ENCODE measurements around the gene THRAP3. TPM values are rescaled to one million over a fixed set of nuclear protein-coding genes. Genes with fewer than 3 reads are reported as not detected.

Gene THRAP3
- total and polyA plus RNA-seq, 2 experiments from 2014 or later: 127 to 161 TPM

DNA sequence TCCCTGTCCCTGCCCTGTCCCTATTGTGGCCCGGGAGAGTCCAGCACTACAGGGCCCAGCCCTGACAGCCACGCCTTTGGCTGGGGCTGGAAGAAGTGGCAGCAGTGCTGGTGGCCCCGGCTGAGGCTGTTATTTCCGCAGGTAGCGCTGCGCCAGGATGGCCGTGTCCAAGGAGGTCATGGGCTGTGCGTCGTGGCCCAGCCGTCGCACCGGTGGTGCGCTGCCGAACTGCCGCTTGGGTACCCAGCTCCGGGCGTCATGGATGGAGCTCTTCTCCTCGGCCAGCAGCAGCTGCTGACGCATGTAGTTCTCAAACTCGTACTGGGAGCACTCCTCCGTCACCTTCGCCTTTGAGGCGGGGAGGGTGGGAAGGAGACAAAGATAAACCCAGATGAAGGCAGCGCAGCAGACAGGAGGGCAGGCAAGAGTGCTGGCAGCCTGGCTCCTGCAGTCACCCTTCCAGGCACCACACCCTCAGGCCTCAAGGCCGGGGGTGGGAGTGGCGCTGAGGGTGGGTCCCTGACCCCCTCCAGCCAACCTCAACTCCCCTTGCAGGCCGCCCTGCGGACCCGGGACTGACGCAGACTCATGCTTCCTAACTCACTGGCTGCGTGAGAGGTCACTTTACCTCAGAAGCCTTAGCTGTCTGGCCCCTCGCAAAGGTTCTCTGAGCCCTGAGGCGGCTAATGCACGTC is 117.5 kb downstream of the THRAP3 start:
- Histone ChIP-seq H2AFZ (no peak overlapping the region), H3F3A (replicated peaks; ENCODE audit: low read depth) (0 out of 2 replicates have a peak, but pooled peaks cover 4% of the 10 kb centered on the region), H3K36me3 (ENCODE audit: insufficient read depth) (0 out of 2 replicates have a peak, but pooled peaks cover 6% of the 10 kb centered on the region), H3K27ac (ENCODE audit: low read depth) (no peak overlapping the region), H3K4me1 (ENCODE audit: insufficient read depth) (no peaks in the 10 kb centered on the region), H3K9me2 (ENCODE audit: insufficient read depth) (no peaks in the 10 kb centered on the region), H3K4me3 (no peak overlapping the region), H3K4me2 (no peak overlapping the region), H4K20me1 (replicated peaks; ENCODE audit: insufficient read depth) (no peaks in the 10 kb centered on the region), H3K27me3 (ENCODE audit: insufficient read depth) (no peaks in the 10 kb centered on the region), H3K79me2 (replicated peaks; ENCODE audit: insufficient read depth) (no peaks in the 10 kb centered on the region)
- Mint-ChIP-seq H3K4me3 (no peak overlapping the region), H3K9me3 (no peaks in the 10 kb centered on the region), H3K4me1 (peaks cover 3% of the 10 kb centered on the region; the same call in 1 of the 3 replicates), H3K36me3 (ENCODE audit: low read depth) (peaks cover 23% of the 10 kb centered on the region), H3K27me3 (ENCODE audit: insufficient read depth, low read depth, poor library complexity) (peaks cover 9% of the 10 kb centered on the region), H3K27ac (no peak overlapping the region)
- TF ChIP-seq, protein P1, sequence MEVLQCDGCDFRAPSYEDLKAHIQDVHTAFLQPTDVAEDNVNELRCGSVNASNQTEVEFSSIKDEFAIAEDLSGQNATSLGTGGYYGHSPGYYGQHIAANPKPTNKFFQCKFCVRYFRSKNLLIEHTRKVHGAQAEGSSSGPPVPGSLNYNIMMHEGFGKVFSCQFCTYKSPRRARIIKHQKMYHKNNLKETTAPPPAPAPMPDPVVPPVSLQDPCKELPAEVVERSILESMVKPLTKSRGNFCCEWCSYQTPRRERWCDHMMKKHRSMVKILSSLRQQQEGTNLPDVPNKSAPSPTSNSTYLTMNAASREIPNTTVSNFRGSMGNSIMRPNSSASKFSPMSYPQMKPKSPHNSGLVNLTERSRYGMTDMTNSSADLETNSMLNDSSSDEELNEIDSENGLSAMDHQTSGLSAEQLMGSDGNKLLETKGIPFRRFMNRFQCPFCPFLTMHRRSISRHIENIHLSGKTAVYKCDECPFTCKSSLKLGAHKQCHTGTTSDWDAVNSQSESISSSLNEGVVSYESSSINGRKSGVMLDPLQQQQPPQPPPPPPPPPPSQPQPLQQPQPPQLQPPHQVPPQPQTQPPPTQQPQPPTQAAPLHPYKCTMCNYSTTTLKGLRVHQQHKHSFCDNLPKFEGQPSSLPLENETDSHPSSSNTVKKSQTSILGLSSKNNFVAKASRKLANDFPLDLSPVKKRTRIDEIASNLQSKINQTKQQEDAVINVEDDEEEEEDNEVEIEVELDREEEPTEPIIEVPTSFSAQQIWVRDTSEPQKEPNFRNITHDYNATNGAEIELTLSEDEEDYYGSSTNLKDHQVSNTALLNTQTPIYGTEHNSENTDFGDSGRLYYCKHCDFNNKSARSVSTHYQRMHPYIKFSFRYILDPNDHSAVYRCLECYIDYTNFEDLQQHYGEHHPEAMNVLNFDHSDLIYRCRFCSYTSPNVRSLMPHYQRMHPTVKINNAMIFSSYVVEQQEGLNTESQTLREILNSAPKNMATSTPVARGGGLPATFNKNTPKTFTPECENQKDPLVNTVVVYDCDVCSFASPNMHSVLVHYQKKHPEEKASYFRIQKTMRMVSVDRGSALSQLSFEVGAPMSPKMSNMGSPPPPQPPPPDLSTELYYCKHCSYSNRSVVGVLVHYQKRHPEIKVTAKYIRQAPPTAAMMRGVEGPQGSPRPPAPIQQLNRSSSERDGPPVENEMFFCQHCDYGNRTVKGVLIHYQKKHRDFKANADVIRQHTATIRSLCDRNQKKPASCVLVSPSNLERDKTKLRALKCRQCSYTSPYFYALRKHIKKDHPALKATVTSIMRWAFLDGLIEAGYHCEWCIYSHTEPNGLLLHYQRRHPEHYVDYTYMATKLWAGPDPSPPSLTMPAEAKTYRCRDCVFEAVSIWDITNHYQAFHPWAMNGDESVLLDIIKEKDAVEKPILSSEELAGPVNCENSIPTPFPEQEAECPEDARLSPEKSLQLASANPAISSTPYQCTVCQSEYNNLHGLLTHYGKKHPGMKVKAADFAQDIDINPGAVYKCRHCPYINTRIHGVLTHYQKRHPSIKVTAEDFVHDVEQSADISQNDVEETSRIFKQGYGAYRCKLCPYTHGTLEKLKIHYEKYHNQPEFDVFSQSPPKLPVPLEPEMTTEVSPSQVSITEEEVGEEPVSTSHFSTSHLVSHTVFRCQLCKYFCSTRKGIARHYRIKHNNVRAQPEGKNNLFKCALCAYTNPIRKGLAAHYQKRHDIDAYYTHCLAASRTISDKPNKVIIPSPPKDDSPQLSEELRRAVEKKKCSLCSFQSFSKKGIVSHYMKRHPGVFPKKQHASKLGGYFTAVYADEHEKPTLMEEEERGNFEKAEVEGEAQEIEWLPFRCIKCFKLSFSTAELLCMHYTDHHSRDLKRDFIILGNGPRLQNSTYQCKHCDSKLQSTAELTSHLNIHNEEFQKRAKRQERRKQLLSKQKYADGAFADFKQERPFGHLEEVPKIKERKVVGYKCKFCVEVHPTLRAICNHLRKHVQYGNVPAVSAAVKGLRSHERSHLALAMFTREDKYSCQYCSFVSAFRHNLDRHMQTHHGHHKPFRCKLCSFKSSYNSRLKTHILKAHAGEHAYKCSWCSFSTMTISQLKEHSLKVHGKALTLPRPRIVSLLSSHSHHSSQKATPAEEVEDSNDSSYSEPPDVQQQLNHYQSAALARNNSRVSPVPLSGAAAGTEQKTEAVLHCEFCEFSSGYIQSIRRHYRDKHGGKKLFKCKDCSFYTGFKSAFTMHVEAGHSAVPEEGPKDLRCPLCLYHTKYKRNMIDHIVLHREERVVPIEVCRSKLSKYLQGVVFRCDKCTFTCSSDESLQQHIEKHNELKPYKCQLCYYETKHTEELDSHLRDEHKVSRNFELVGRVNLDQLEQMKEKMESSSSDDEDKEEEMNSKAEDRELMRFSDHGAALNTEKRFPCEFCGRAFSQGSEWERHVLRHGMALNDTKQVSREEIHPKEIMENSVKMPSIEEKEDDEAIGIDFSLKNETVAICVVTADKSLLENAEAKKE (CRISPR knock-in tag; IDR thresholded peaks at IDR 0.05): no peak
- TF ChIP-seq, protein P2, sequence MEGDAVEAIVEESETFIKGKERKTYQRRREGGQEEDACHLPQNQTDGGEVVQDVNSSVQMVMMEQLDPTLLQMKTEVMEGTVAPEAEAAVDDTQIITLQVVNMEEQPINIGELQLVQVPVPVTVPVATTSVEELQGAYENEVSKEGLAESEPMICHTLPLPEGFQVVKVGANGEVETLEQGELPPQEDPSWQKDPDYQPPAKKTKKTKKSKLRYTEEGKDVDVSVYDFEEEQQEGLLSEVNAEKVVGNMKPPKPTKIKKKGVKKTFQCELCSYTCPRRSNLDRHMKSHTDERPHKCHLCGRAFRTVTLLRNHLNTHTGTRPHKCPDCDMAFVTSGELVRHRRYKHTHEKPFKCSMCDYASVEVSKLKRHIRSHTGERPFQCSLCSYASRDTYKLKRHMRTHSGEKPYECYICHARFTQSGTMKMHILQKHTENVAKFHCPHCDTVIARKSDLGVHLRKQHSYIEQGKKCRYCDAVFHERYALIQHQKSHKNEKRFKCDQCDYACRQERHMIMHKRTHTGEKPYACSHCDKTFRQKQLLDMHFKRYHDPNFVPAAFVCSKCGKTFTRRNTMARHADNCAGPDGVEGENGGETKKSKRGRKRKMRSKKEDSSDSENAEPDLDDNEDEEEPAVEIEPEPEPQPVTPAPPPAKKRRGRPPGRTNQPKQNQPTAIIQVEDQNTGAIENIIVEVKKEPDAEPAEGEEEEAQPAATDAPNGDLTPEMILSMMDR (conservative IDR thresholded peaks at IDR 0.05; ENCODE audit: low read depth in 2 of 2): no peak
- TF ChIP-seq EZH2 (IDR thresholded peaks at IDR 0.05; ENCODE audit: low read depth, unreplicated experiment) (no peak), NANOG (IDR thresholded peaks at IDR 0.05; ENCODE audit: borderline replicate concordance) (no peak), EZH2phosphoT487 (IDR thresholded peaks at IDR 0.05; ENCODE audit: unreplicated experiment) (no peak), ZNF331 (CRISPR knock-in tag; IDR thresholded peaks at IDR 0.05; ENCODE audit: low read depth) (no peak), STAT1 (IDR thresholded peaks at IDR 0.05; ENCODE audit: unreplicated experiment) (no peak), ZNF114 (CRISPR knock-in tag; IDR thresholded peaks at IDR 0.05) (no peak), POLR2AphosphoS5 (IDR thresholded peaks at IDR 0.05; ENCODE audit: low read depth) (no peak), JUNB (IDR thresholded peaks at IDR 0.05; ENCODE audit: unreplicated experiment) (no peak), CREB1 (CRISPR knock-in tag; IDR thresholded peaks at IDR 0.05; ENCODE audit: low read depth) (no peak)
- TF ChIP-seq, protein P3, sequence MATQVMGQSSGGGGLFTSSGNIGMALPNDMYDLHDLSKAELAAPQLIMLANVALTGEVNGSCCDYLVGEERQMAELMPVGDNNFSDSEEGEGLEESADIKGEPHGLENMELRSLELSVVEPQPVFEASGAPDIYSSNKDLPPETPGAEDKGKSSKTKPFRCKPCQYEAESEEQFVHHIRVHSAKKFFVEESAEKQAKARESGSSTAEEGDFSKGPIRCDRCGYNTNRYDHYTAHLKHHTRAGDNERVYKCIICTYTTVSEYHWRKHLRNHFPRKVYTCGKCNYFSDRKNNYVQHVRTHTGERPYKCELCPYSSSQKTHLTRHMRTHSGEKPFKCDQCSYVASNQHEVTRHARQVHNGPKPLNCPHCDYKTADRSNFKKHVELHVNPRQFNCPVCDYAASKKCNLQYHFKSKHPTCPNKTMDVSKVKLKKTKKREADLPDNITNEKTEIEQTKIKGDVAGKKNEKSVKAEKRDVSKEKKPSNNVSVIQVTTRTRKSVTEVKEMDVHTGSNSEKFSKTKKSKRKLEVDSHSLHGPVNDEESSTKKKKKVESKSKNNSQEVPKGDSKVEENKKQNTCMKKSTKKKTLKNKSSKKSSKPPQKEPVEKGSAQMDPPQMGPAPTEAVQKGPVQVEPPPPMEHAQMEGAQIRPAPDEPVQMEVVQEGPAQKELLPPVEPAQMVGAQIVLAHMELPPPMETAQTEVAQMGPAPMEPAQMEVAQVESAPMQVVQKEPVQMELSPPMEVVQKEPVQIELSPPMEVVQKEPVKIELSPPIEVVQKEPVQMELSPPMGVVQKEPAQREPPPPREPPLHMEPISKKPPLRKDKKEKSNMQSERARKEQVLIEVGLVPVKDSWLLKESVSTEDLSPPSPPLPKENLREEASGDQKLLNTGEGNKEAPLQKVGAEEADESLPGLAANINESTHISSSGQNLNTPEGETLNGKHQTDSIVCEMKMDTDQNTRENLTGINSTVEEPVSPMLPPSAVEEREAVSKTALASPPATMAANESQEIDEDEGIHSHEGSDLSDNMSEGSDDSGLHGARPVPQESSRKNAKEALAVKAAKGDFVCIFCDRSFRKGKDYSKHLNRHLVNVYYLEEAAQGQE (IDR thresholded peaks at IDR 0.05; ENCODE audit: unreplicated experiment): no peak
- TF ChIP-seq, protein P4, sequence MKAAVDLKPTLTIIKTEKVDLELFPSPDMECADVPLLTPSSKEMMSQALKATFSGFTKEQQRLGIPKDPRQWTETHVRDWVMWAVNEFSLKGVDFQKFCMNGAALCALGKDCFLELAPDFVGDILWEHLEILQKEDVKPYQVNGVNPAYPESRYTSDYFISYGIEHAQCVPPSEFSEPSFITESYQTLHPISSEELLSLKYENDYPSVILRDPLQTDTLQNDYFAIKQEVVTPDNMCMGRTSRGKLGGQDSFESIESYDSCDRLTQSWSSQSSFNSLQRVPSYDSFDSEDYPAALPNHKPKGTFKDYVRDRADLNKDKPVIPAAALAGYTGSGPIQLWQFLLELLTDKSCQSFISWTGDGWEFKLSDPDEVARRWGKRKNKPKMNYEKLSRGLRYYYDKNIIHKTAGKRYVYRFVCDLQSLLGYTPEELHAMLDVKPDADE (IDR thresholded peaks at IDR 0.05): no peak
- no peak for DNase-seq (ENCODE audit: low spot score)
- ATAC-seq: no peak
